Caco-2 (cell line): Measurements from ENCODE around the gene VPS8. TPM values are rescaled to one million over a fixed set of nuclear protein-coding genes. Genes with fewer than 3 reads are reported as not detected.

Source experiments
- BruUV-seq: library from RNA; stranded (reverse); fragments of 400-500 nt; replicated peaks from 2 replicates; lab custom pipeline; 2021; lab: Mats Ljungman, UMichigan
- CTCF ChIA-PET: fragments of 300-600 bp; sonication (Branson Sonifier 250); formaldehyde crosslinking; loops from one replicate; lab custom pipeline; 2022; ENCODE audit warnings: antibody characterized with exemption; lab: Charles Lee
- POLR2A ChIA-PET: fragments of 300-600 bp; sonication (Branson Sonifier 250); formaldehyde crosslinking; loops from one replicate; lab custom pipeline; 2022; ENCODE audit warnings: antibody characterized with exemption; lab: Charles Lee
- DNase-seq, 2 experiments: peaks; one replicate each; pipeline versions ENCODE4 v3.0.0 to v3.0.0-alpha.2; 2020 to 2022
- H3K27me3 ChIP-seq: replicated peaks from 2 replicates; pipeline ENCODE4 v1.6.0; 2011; ENCODE audit warnings: low read length; ENCODE audit not compliant: control insufficient read depth, insufficient read depth
- H3K36me3 ChIP-seq: 2 replicates; pipeline ENCODE4 v1.5.1; 2011; ENCODE audit warnings: low read length; ENCODE audit not compliant: control insufficient read depth, insufficient read depth
- H3K4me1 ChIP-seq: fragments of 250-450 bp; sonication (Bioruptor Pico); 2 replicates; pipeline ENCODE4 v1.5.1; 2020; ENCODE audit warnings: mild to moderate bottlenecking
- H3K4me3 ChIP-seq: 2 replicates; pipeline ENCODE4 v1.5.1; 2011; ENCODE audit warnings: low read depth, mild to moderate bottlenecking, control low read depth, low read length
- H3K9me3 ChIP-seq: fragments of 250-450 bp; sonication (Bioruptor Pico); 2 replicates; pipeline ENCODE4 v1.5.1; 2020; ENCODE audit warnings: mild to moderate bottlenecking, moderate library complexity
- H3K27ac Mint-ChIP-seq: one replicate; pipeline ENCODE4 v1.8.0; 2022; ENCODE audit warnings: mixed read lengths; ENCODE audit not compliant: unreplicated experiment
- H3K27me3 Mint-ChIP-seq: one replicate; pipeline ENCODE4 v1.8.0; 2022; ENCODE audit warnings: mixed read lengths; ENCODE audit not compliant: insufficient read depth, unreplicated experiment
- H3K36me3 Mint-ChIP-seq: one replicate; pipeline ENCODE4 v1.8.0; 2022; ENCODE audit warnings: mild to moderate bottlenecking, mixed read lengths; ENCODE audit not compliant: insufficient read depth, unreplicated experiment
- H3K4me1 Mint-ChIP-seq: one replicate; pipeline ENCODE4 v1.8.0; 2022; ENCODE audit warnings: low read depth, mixed read lengths; ENCODE audit not compliant: unreplicated experiment
- H3K4me3 Mint-ChIP-seq: one replicate; pipeline ENCODE4 v1.8.0; 2022; ENCODE audit warnings: mild to moderate bottlenecking, moderate library complexity, mixed read lengths; ENCODE audit not compliant: unreplicated experiment
- H3K9me3 Mint-ChIP-seq: one replicate; pipeline ENCODE4 v1.8.0; 2022; ENCODE audit warnings: mixed read lengths; ENCODE audit not compliant: unreplicated experiment
- intact Hi-C: fragments of 100-400 bp; cut with micrococcal nuclease; formaldehyde crosslinking; loops from one replicate; pipeline ENCODE4 v1.10.0; 2022; ENCODE audit not compliant: unreplicated experiment
- total RNA-seq: library from RNA; stranded (reverse); gene quantifications from 2 replicates; pipeline ENCODE4 v1.2.3, GENCODE V29; 2022
- TF ChIP-seq, protein P1 (sequence below), 2 experiments: fragments of 200-600 bp in 1 of 2; IDR thresholded peaks; 1 replicate in 1 of 2; 2 replicates in 1 of 2; pipeline versions ENCODE4 v1.5.1 to v1.8.0; 2011 to 2022; ENCODE audit warnings: antibody characterized with exemption in 1 of 2, control low read depth in 1 of 2, inconsistent platforms in 1 of 2, low read depth in 1 of 2, low read length in 1 of 2, mild to moderate bottlenecking in 1 of 2, moderate library complexity in 1 of 2; ENCODE audit not compliant: insufficient read depth in 1 of 2, severe bottlenecking in 1 of 2, unreplicated experiment in 1 of 2

The VPS8 gene
- total RNA-seq, 1 experiment from 2014 or later = 44.7 TPM

DNA sequence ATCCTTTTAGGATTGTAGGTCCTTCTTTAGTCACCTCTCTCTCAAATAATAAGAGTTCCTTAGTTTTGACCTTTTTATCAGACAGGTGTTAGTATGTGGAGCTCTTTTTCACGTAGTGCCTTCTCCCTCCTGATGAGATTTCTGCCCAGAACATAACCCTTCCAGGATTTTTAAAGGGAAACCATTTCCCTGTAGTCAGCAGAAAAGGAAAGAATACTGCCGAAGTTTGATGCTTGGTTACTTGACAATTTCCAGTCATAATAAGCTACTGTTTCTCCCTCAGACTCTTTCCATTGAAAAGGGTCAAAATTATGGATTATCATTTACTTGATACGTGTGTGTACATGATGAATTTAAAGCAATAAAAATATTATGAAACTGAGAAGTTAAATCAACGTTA lies 73.1 kb downstream of the VPS8 start:
- Mint-ChIP-seq H3K4me3 (no peak overlapping the region), H3K9me3 (no peaks in the 10 kb centered on the region), H3K36me3 (no peaks in the 10 kb centered on the region), H3K4me1 (no peaks in the 10 kb centered on the region), H3K27me3 (no peaks in the 10 kb centered on the region), H3K27ac (no peak overlapping the region)
- no TSS peak for BruUV-seq
- no peak overlapping the region for H3K4me3 ChIP-seq
- TF ChIP-seq, protein P1, sequence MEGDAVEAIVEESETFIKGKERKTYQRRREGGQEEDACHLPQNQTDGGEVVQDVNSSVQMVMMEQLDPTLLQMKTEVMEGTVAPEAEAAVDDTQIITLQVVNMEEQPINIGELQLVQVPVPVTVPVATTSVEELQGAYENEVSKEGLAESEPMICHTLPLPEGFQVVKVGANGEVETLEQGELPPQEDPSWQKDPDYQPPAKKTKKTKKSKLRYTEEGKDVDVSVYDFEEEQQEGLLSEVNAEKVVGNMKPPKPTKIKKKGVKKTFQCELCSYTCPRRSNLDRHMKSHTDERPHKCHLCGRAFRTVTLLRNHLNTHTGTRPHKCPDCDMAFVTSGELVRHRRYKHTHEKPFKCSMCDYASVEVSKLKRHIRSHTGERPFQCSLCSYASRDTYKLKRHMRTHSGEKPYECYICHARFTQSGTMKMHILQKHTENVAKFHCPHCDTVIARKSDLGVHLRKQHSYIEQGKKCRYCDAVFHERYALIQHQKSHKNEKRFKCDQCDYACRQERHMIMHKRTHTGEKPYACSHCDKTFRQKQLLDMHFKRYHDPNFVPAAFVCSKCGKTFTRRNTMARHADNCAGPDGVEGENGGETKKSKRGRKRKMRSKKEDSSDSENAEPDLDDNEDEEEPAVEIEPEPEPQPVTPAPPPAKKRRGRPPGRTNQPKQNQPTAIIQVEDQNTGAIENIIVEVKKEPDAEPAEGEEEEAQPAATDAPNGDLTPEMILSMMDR (IDR thresholded peaks at IDR 0.05; ENCODE audit: insufficient read depth in 1 of 2, low read depth in 1 of 2, low read length in 1 of 2, severe bottlenecking in 1 of 2, unreplicated experiment in 1 of 2) = no peak
- POLR2A ChIA-PET = no interaction called here
- no peaks in the 10 kb centered on the region for H3K4me1 ChIP-seq
- no peak for DNase-seq
- CTCF ChIA-PET = no interaction called here
- H3K9me3 ChIP-seq = no peaks in the 10 kb centered on the region
- H3K27me3 ChIP-seq = no peaks in the 10 kb centered on the region
- intact Hi-C loops = no loop called here
- H3K36me3 ChIP-seq = no peaks in the 10 kb centered on the region

DNA sequence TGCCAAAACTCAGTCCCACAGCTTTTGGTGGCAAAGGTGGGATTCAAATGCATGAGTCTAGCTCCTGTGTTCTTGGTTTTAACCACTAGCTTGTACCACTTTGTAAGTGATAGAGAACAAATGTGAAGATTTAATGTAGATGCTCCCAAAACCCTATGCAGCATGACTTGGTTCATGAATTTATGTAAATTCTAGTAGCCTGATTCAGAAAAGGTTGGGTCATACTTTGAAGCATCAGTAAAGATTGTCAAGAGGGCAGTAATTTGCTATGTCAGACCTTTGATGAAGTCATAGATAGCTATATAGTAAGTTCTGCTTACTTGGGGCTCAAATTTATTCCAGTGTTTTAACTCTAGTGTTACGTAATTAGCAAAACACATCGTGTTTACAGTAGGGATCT lies 75.6 kb downstream of the VPS8 start:
- intact Hi-C loops = no loop called here
- no peaks in the 10 kb centered on the region for H3K4me1 ChIP-seq
- no peaks in the 10 kb centered on the region for H3K27me3 ChIP-seq
- H3K36me3 ChIP-seq = no peaks in the 10 kb centered on the region
- POLR2A ChIA-PET = no interaction called here
- no peaks in the 10 kb centered on the region for H3K36me3 Mint-ChIP-seq
- TF ChIP-seq, protein P1 (IDR thresholded peaks at IDR 0.05; ENCODE audit: insufficient read depth in 1 of 2, low read depth in 1 of 2, low read length in 1 of 2, severe bottlenecking in 1 of 2, unreplicated experiment in 1 of 2) = no peak
- DNase-seq = no peak
- no peaks in the 10 kb centered on the region for H3K4me1 Mint-ChIP-seq
- H3K27me3 Mint-ChIP-seq = no peaks in the 10 kb centered on the region
- CTCF ChIA-PET = no interaction called here
- H3K9me3 Mint-ChIP-seq = no peaks in the 10 kb centered on the region
- no peak overlapping the region for H3K4me3 ChIP-seq
- H3K4me3 Mint-ChIP-seq = no peak overlapping the region
- no TSS peak for BruUV-seq
- H3K27ac Mint-ChIP-seq = no peak overlapping the region
- no peaks in the 10 kb centered on the region for H3K9me3 ChIP-seq

DNA sequence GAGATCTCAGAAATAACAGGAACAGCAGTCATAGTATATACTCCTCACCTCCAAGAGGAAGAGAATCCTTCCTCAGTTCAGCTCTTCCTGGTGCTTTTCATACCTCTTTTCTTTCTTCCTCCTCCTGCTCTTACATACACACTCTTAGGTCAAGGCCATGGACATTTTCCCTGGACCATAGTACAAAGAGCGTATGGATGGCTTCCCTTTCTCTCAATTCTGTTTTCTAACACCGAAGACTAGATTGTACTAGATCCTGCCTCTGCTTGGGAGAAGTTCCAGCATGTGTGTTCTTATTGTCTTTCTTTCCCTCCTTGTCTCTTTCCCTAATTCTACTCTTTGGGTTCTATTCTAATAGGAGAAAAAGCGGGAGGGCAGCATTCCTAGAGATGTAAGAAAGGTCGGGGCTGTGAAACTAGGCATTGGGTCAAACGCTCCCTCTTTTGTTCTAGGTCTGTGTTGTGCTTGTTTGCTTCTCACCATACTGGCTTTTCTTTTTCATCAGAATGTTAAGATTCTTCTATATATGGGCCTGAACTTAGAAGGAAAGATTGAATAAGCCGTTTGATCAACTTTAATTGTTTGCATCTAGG lies 77.4 kb downstream of the VPS8 start:
- no peaks in the 10 kb centered on the region for H3K36me3 Mint-ChIP-seq
- Histone ChIP-seq H3K4me1 (no peaks in the 10 kb centered on the region), H3K27me3 (no peaks in the 10 kb centered on the region), H3K9me3 (no peaks in the 10 kb centered on the region), H3K4me3 (no peak overlapping the region), H3K36me3 (no peaks in the 10 kb centered on the region)
- no peak for DNase-seq
- no peak overlapping the region for H3K4me3 Mint-ChIP-seq
- TF ChIP-seq, protein P1 (IDR thresholded peaks at IDR 0.05; ENCODE audit: insufficient read depth in 1 of 2, low read depth in 1 of 2, low read length in 1 of 2, severe bottlenecking in 1 of 2, unreplicated experiment in 1 of 2) = no peak
- ChIA-PET POLR2A (no interaction called here), CTCF (no interaction called here)
- H3K9me3 Mint-ChIP-seq = no peaks in the 10 kb centered on the region
- H3K4me1 Mint-ChIP-seq = no peaks in the 10 kb centered on the region
- no peak overlapping the region for H3K27ac Mint-ChIP-seq
- no peaks in the 10 kb centered on the region for H3K27me3 Mint-ChIP-seq
- intact Hi-C loops = no loop called here
- no TSS peak for BruUV-seq
